Measurements from ENCODE around the gene SEPTIN12.

The SEPTIN12 gene

GRCh38 chr16:4783951-4784336 is 4.2 kb downstream of the SEPTIN12 start:
- DNase-seq (ENCODE audit: low read depth), result no peak

- DNase-seq (ENCODE audit: low read depth), result no peak
These were observed 4.7 kb downstream of the SEPTIN12 start for GRCh38 chr16:4783251-4783950.

GRCh38 chr16:4780235-4780634 is 7.9 kb downstream of the SEPTIN12 start:
- DNase-seq (ENCODE audit: low read depth), result no peak

GRCh38 chr16:4778050-4778392 is 10.1 kb downstream of the SEPTIN12 start:
- DNase-seq (ENCODE audit: low read depth), result no peak

- no peak for DNase-seq (ENCODE audit: low read depth)
These were observed 10.7 kb downstream of the SEPTIN12 start for GRCh38 chr16:4777339-4778049.

- DNase-seq (ENCODE audit: low read depth), result no peak
These were observed 11.9 kb downstream of the SEPTIN12 start for GRCh38 chr16:4776141-4776705.

GRCh38 chr16:4775005-4775404 is 13.1 kb downstream of the SEPTIN12 start:
- DNase-seq (ENCODE audit: low read depth), result no peak

GRCh38 chr16:4772351-4772750 is 15.8 kb downstream of the SEPTIN12 start:
- no peak for DNase-seq (ENCODE audit: low read depth)

- no peak for DNase-seq (ENCODE audit: low read depth)
These were observed 16.5 kb downstream of the SEPTIN12 start for GRCh38 chr16:4771646-4772045.

- DNase-seq (ENCODE audit: low read depth), result no peak
These were observed 18.9 kb downstream of the SEPTIN12 start for GRCh38 chr16:4769306-4769638.

GRCh38 chr16:4768549-4769305 is 19.4 kb downstream of the SEPTIN12 start:
- peak; percentile 73 for DNase-seq (ENCODE audit: low read depth)

- peak; percentile 25 for DNase-seq (ENCODE audit: low read depth)
These were observed 20.1 kb downstream of the SEPTIN12 start for GRCh38 chr16:4767872-4768548.

- DNase-seq (ENCODE audit: low read depth), result peak; percentile 76
These were observed 21.1 kb downstream of the SEPTIN12 start, which contains the start of gene ZNF500 for GRCh38 chr16:4766875-4767628. TSS of gene ZNF500 (minus strand) at chr16:4767162. CDS start at chr16:4765978, 1,184 bp downstream.

- no peak for DNase-seq (ENCODE audit: low read depth)
These were observed 22.4 kb downstream of the SEPTIN12 start for GRCh38 chr16:4765511-4766474.

- DNase-seq (ENCODE audit: low read depth), result no peak
These were observed 24.4 kb downstream of the SEPTIN12 start for GRCh38 chr16:4763791-4764190.

- DNase-seq (ENCODE audit: low read depth), result no peak
These were observed 25.9 kb downstream of the SEPTIN12 start for GRCh38 chr16:4762205-4762604.

GRCh38 chr16:4760221-4760910 is 27.8 kb downstream of the SEPTIN12 start:
- DNase-seq (ENCODE audit: low read depth), result no peak

- no peak for DNase-seq (ENCODE audit: low read depth)
These were observed 32.5 kb downstream of the SEPTIN12 start for GRCh38 chr16:4755687-4756086.

- DNase-seq (ENCODE audit: low read depth), result no peak
These were observed 33.3 kb downstream of the SEPTIN12 start for GRCh38 chr16:4754865-4755264.

GRCh38 chr16:4753227-4753626 is 34.9 kb downstream of the SEPTIN12 start:
- no peak for DNase-seq (ENCODE audit: low read depth)

All from GM04503 (cell line).